ENCODE data around the gene ZAP70. TPM values are rescaled to one million over a fixed set of nuclear protein-coding genes. Genes with fewer than 3 reads are reported as not detected.
"Not testable (repeated sequence)": the region's sequence is repeated elsewhere in the genome, so short reads cannot be mapped to it uniquely, and the experiment has no call there.

The ZAP70 gene
- total RNA-seq, 4 donors from 2014 or later = 1.1 to 1.6 (median 1.4) TPM

GRCh38 chr2:97711394-97711711 is 2.0 kb upstream of the ZAP70 start:
- H3K4me3 ChIP-seq (ENCODE audit: low read depth, poor library complexity, severe bottlenecking) = no peak overlapping the region
- intact Hi-C loops (cut with DNase I; ENCODE audit: low total_unique reads) = no loop called here
- WGBS, 2 donors = 81% methylated on average over 6 of the region's 6 CpGs
- no peak for TF ChIP-seq CTCF (IDR thresholded peaks at IDR 0.05)
- DNase-seq (ENCODE audit: low spot score in 2 of 2) = no peak

- peak in 1 of 2 donors; percentile 37 for DNase-seq (ENCODE audit: low spot score in 2 of 2)
- intact Hi-C loops (cut with DNase I; ENCODE audit: low total_unique reads); H3K4me3 ChIP-seq (ENCODE audit: low read depth, poor library complexity, severe bottlenecking): not testable (repeated sequence)
- WGBS, 2 donors = 83 to 85% methylated on average over 9 of the region's 9 CpGs
Measured at GRCh38 chr2:97712175-97712574, 1.2 kb upstream of the ZAP70 start.

- intact Hi-C loops (cut with DNase I; ENCODE audit: low total_unique reads) = no loop called here
- peak in 1 of 2 donors; percentile 85 for DNase-seq (ENCODE audit: low spot score in 2 of 2)
- H3K4me3 ChIP-seq (ENCODE audit: low read depth, poor library complexity, severe bottlenecking) = no peak overlapping the region
- TF ChIP-seq POLR2A (IDR thresholded peaks at IDR 0.05) (no peak), CTCF (IDR thresholded peaks at IDR 0.05) (no peak)
- 71 to 72% methylated on average over 9 of the region's 11 CpGs for WGBS, 2 donors
Measured at GRCh38 chr2:97712693-97713295, 582 bp upstream of the ZAP70 start.

GRCh38 chr2:97714084-97714949 is 941 bp downstream of the ZAP70 start:
- 68 to 75% methylated on average over 16 to 17 of the region's 17 CpGs for WGBS, 2 donors
- H3K4me3 ChIP-seq (ENCODE audit: low read depth, poor library complexity, severe bottlenecking) = no peak overlapping the region
- intact Hi-C loops (cut with DNase I; ENCODE audit: low total_unique reads) = no loop called here
- TF ChIP-seq CTCF (IDR thresholded peaks at IDR 0.05) = no peak
- TF ChIP-seq POLR2A (IDR thresholded peaks at IDR 0.05) = no peak
- no peak for DNase-seq (ENCODE audit: low spot score in 2 of 2)

- no peak overlapping the region for H3K4me3 ChIP-seq (ENCODE audit: low read depth, poor library complexity, severe bottlenecking)
- DNase-seq (ENCODE audit: low spot score in 2 of 2) = no peak
- TF ChIP-seq POLR2A (IDR thresholded peaks at IDR 0.05) (no peak), CTCF (IDR thresholded peaks at IDR 0.05) (no peak)
Measured at GRCh38 chr2:97714950-97715652, 1.7 kb downstream of the ZAP70 start.

More at GRCh38 chr2:97714950-97715652, 1.7 kb downstream of the ZAP70 start:
- intact Hi-C loops (cut with DNase I; ENCODE audit: low total_unique reads) = no loop called here
- 82% methylated on average over 13 of the region's 13 CpGs for WGBS, 2 donors
